LNCAP (cell line): ENCODE results near the gene ASB5.

Experiments used
- TF ChIP-seq, protein P1 (sequence below): fragments of 450-650 bp; IDR thresholded peaks from 2 replicates; pipeline ENCODE4 v1.5.1; 2017; ENCODE audit warnings: mild to moderate bottlenecking

Gene ASB5

DNA sequence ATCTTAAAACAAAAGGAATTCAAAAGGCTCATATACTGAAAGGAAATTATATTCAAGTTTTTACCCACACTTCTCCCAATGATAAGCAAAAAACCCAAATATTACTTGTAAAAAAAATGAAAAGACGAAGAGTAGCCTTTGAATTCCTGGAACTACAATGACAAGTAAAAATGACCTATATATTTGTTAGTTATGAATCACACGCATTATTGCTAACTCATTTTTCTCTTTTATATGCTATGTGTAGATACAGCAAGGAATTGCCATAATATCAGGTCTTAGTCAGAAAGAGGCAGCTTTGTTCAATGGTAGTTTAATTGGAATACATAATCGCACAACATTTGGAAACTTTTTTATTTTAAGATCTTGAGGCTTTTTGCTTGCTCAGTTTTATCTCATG, 22.7 kb upstream of the ASB5 start:
- TF ChIP-seq, protein P1, sequence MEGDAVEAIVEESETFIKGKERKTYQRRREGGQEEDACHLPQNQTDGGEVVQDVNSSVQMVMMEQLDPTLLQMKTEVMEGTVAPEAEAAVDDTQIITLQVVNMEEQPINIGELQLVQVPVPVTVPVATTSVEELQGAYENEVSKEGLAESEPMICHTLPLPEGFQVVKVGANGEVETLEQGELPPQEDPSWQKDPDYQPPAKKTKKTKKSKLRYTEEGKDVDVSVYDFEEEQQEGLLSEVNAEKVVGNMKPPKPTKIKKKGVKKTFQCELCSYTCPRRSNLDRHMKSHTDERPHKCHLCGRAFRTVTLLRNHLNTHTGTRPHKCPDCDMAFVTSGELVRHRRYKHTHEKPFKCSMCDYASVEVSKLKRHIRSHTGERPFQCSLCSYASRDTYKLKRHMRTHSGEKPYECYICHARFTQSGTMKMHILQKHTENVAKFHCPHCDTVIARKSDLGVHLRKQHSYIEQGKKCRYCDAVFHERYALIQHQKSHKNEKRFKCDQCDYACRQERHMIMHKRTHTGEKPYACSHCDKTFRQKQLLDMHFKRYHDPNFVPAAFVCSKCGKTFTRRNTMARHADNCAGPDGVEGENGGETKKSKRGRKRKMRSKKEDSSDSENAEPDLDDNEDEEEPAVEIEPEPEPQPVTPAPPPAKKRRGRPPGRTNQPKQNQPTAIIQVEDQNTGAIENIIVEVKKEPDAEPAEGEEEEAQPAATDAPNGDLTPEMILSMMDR, result no peak

DNA sequence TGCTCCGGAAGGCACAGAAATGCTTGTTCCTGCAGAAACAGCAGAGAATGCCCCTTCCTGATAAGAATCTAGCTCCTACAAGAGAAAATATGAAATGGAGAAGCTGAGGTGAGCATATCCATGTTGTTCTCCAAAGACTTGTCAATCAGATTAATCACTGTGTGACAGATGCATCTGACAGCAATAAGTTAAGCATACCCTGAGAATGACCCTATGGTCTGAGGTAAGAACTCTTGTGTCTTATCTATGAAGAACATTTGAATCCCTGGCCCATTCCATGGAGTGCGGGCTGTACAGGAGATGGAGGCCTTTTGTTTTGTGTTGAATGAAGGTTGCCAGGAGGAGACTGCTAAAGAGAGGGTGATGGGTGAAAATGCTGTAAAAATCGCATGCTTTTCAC, 21.5 kb upstream of the ASB5 start:
- TF ChIP-seq, protein P1, result no peak

DNA sequence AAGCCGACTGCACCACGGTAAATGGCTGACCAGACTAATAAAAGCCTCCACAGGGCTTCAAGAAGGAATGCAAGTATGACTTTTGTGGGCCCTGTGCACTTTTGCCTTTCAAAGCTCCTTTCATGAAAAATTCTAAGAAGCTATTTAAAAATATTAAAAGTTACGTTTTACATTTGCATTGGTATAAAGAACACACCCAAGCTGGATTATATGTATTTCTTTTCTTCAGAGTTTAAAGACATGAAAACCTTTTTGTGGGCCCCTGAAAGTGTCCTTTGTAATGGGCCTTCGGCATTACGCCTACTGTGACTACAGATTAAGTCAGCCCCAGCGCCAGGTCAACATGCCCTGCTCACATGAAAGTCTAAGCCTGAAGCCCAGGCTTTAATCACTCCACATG, 20.5 kb upstream of the ASB5 start:
- TF ChIP-seq, protein P1, result no peak

DNA sequence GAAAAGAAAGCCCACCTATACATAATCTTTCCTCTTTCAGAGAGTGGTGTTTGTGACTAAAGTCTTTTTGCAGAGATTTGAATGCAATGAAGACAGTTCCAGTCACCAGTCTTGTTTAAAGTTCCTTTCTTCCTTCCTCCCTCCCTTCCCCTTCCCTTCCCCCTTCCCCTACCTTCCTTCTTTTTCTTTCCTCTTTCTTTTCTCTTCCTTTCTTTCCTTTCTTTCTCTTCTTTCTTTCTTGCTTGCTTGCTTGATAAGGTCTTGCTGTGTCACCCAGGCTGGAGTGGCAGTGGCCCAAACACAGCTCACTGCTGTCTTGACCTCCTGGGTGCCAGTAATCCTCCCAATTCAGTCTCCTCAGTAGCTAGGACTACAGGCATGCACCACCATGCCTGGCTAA, 19.0 kb upstream of the ASB5 start:
- TF ChIP-seq, protein P1, result no peak

DNA sequence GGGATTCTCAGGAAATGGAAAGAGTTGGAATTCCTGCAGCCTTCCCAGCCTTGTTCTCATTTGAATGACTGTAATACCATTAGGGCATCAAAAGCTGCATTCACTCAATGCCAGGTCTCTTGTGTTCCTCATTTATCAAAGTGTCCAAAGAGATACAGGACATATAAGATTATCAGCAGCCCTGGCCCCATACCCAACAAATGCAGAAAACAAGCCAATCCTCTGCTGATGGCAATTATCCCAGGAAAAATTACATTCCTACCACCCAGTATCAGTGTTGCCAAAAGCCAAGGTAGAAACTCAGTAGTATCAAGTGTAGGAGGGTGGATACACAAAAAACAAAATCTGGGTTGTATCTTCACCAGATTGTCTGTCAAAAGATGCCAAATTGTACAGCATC, 18.5 kb upstream of the ASB5 start:
- TF ChIP-seq, protein P1, result no peak

DNA sequence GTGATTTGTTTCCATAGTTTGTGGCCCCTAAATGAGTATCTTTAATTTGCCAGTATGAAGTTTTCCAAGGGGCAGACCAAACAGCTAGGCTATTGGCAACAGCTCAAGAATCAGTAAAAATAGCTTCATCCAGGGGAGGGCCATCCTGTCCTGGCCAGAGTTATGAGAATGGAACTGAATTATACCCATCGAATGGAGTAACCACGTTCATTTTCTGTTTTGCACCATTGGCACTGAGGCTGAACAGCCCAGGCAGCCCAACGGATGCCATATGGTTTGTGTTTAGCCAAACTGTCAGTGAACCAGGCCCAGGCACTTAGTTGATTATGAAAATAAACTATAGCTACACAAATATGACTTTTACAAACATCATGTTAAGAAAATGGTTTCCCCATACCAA, 17.7 kb upstream of the ASB5 start:
- TF ChIP-seq, protein P1, result no peak

DNA sequence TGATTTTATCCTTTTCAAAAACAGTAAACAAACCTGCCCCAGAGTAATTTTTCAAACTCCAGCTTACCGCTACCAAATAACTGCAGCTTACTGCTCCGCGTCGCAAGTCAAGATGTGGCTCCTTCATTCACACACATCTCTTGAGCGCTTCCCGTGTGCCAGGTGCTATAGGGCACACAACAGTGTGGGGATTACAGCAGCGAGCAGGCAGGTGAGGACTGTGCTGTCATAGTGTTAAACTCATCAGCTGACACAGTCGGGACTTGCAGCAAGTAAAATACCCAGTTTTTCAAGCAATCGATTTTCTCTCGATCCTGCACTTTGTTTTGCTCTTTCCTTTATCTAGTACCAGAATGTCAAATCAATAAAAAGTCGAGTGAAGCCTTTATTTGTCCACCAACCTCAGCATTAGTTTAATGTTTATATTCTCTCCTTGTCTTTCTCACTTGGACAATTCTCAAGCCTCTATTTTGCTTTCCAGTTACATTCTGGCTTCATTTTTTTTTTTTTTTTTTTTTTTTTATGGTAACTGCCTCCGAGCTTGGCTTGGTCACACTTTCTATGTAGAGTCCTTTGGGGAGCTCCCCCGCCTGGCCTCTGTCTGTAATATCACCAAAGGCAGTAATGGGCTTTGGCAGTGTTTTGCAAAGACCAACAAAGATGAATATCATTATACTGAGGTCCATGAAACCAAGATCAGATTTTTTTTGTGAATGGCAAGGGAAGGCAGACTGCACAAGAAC, 8.3 kb upstream of the ASB5 start:
- TF ChIP-seq, protein P1, result peak; percentile 62

DNA sequence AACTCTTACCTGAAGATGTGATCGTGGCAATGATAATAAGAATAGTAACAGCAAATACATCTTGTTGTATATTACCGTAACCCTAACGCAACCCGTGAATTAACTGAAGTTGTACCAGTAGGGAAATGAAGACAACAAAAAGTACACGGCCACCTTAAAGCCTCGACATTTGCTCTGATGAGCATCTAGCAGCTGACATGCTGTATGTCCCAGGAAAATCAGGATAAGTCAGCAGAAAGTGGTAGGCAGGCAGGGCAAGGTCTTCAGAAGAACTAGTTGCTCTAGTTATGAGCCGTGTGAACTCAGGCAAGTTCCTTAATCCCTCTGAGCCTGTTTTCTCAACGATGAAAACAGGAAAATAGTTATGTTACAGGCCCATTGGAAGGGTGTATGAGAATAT, 7.7 kb upstream of the ASB5 start:
- TF ChIP-seq, protein P1, result no peak
